SK-N-MC (cell line): Measurements from ENCODE around the gene PCYOX1L.

Experiments used
- EZH2 ChIP-seq: fragments of 200-600 bp; sonication (generic); IDR thresholded peaks from one replicate; pipeline ENCODE4 v1.6.1; 2017; ENCODE audit warnings: antibody characterized with exemption
- FOXP2 ChIP-seq: optimal IDR thresholded peaks from 2 replicates; pipeline ENCODE3; 2011; ENCODE audit warnings: mild to moderate bottlenecking, moderate library complexity; ENCODE audit not compliant: insufficient read depth; ENCODE audit errors: extremely low read length, control extremely low read depth
- POLR2AphosphoS5 ChIP-seq: IDR thresholded peaks from 2 replicates; pipeline ENCODE4 v1.6.1; 2012; ENCODE audit warnings: mild to moderate bottlenecking, low read depth, low read length, borderline replicate concordance

- TF ChIP-seq POLR2AphosphoS5, result no peak
- no peak for TF ChIP-seq EZH2
- no peak for TF ChIP-seq FOXP2
These were observed 47.1 kb downstream of the PCYOX1L start for GRCh38 chr5:149404746-149405549.
